GM12878 (cell line): ENCODE measurements around the gene UVRAG. TPM values are rescaled to one million over a fixed set of nuclear protein-coding genes. Genes with fewer than 3 reads are reported as not detected.

Experiments used
- ATAC-seq: fragments of 200-7000 bp; cut with Tn5 transposase; 3 replicates; pipeline ENCODE4 v1.9.1; 2020; ENCODE audit warnings: mild to moderate bottlenecking, moderate library complexity
- BruUV-seq: library from RNA; stranded (reverse); fragments of 400-500 nt; replicated peaks from 2 replicates; lab custom pipeline; 2021; lab: Mats Ljungman, UMichigan
- CTCF ChIA-PET: fragments of 300-600 bp; sonication (Branson Sonifier 250); formaldehyde crosslinking; extraction: SDS; loops from one replicate; lab custom pipeline; 2021; ENCODE audit warnings: inconsistent platforms; lab: Yijun Ruan, JAX
- POLR2A ChIA-PET: fragments of 350-600 bp; formaldehyde crosslinking; extraction: SDS; loops from one replicate; lab custom pipeline; 2021; ENCODE audit warnings: inconsistent platforms; lab: Charles Lee
- RAD21 ChIA-PET: fragments of 300-600 bp; sonication (Branson Sonifier 250); formaldehyde crosslinking; loops from one replicate; lab custom pipeline; 2023; ENCODE audit warnings: antibody characterized with exemption; ENCODE audit not compliant: unreplicated experiment; lab: Charles Lee
- SMC1A ChIA-PET: fragments of 300-600 bp; sonication (Branson Sonifier 250); formaldehyde crosslinking; loops from one replicate; lab custom pipeline; 2023; ENCODE audit not compliant: unreplicated experiment, uncharacterized antibody; lab: Charles Lee
- DNase-seq: peaks from one replicate; pipeline ENCODE4 v3.0.0-alpha.2; 2011; ENCODE audit warnings: low read depth, low spot score
- FAIRE-seq: peaks from 3 replicates; lab custom pipeline; 2011; peaks lifted over from hg19 to GRCh38; lab: Jason Lieb, UNC
- H2AFZ ChIP-seq: 2 replicates; pipeline ENCODE4 v1.6.0; 2011; ENCODE audit warnings: low read depth, low read length, control low read depth; ENCODE audit not compliant: control insufficient read depth
- H3K27ac ChIP-seq: 2 replicates; pipeline ENCODE4 v1.5.1; 2011; ENCODE audit warnings: control low read depth; ENCODE audit not compliant: control insufficient read depth, insufficient read depth
- H3K27me3 ChIP-seq, 2 experiments: replicated peaks in 1 of 2; 2 replicates each; pipeline versions ENCODE4 v1.6.0 to v1.6.1; 2011; ENCODE audit warnings: low read length in 1 of 2; ENCODE audit not compliant: control insufficient read depth in 2 of 2, insufficient read depth in 2 of 2
- H3K36me3 ChIP-seq, 2 experiments: 2 replicates each; pipeline ENCODE4 v1.5.1; 2011; ENCODE audit warnings: low read length in 1 of 2; ENCODE audit not compliant: control insufficient read depth in 2 of 2, insufficient read depth in 2 of 2
- H3K4me1 ChIP-seq: 2 replicates; pipeline ENCODE4 v1.6.1; 2011; ENCODE audit warnings: mild to moderate bottlenecking, low read length, moderate library complexity, mixed read lengths; ENCODE audit not compliant: control insufficient read depth, insufficient read depth
- H3K4me2 ChIP-seq: 2 replicates; pipeline ENCODE4 v1.6.0; 2011; ENCODE audit warnings: control low read depth; ENCODE audit not compliant: control insufficient read depth, insufficient read depth
- H3K4me3 ChIP-seq: fragments of 200-600 bp; sonication (generic); 2 replicates; pipeline ENCODE4 v1.5.1; 2016
- H3K79me2 ChIP-seq: 2 replicates; pipeline ENCODE4 v1.6.0; 2011; ENCODE audit warnings: low read length; ENCODE audit not compliant: control insufficient read depth, insufficient read depth
- H3K9ac ChIP-seq: 2 replicates; pipeline ENCODE4 v1.8.0; 2011; ENCODE audit warnings: low read length, control low read depth, mixed read lengths; ENCODE audit not compliant: control insufficient read depth, insufficient read depth
- H3K9me3 ChIP-seq: replicated peaks from 3 replicates; pipeline ENCODE4 v1.5.1; 2011; ENCODE audit warnings: mild to moderate bottlenecking, low read length; ENCODE audit not compliant: control insufficient read depth, insufficient read depth
- H4K20me1 ChIP-seq: 2 replicates; pipeline ENCODE4 v1.6.0; 2011; ENCODE audit not compliant: control insufficient read depth, insufficient read depth
- NFYA ChIP-seq: IDR thresholded peaks from 2 replicates; pipeline ENCODE4 v1.6.1; 2011; ENCODE audit warnings: low read depth, mild to moderate bottlenecking, low read length, improper control_type of control experiment, borderline replicate concordance
- SUPT20H ChIP-seq: IDR thresholded peaks from 2 replicates; pipeline ENCODE4 v1.6.1; 2011; ENCODE audit warnings: low read depth, mild to moderate bottlenecking, low read length, moderate library complexity, borderline replicate concordance; ENCODE audit not compliant: control insufficient read depth
- ZBED1 ChIP-seq: IDR thresholded peaks from 2 replicates; pipeline ENCODE4 v1.6.1; 2016; ENCODE audit warnings: borderline replicate concordance
- WGBS: methylation state at CpG from one replicate; pipeline ENCODE4 v1.1.6; 2016; ENCODE audit warnings: low lambda C conversion rate; ENCODE audit not compliant: insufficient replicate concordance, insufficient coverage; ENCODE audit errors: missing lambda C conversion rate; 5-methylcytosine and 5-hydroxymethylcytosine counted together
- in situ Hi-C: fragments of 300-500 bp; cut with MboI; formaldehyde crosslinking; loops from 9 replicates; pipeline ENCODE4 v1.14.3; 2018; ENCODE audit warnings: mixed read lengths
- intact Hi-C: fragments of 100-400 bp; cut with micrococcal nuclease; formaldehyde crosslinking; loops from one replicate; pipeline ENCODE4 v1.14.2; 2022; ENCODE audit not compliant: unreplicated experiment
- polyA plus RNA-seq, 11 experiments: library from polyadenylated mRNA; depleted of rRNA in 4 of 11; unstranded in 6 of 11; stranded (reverse) in 5 of 11; fragments of >200 nt; fragmentation: Nextera tagmentation in 4 of 11; fragmentation: Illumina TruSeq in 1 of 11; extraction: Ambion mirVana in 4 of 11; extraction: Trizol in 1 of 11; gene quantifications; 1 replicate in 1 of 11; 2 replicates in 10 of 11; pipeline versions ENCODE4 v1.2.1 to v1.2.3, GENCODE V29; 2011 to 2016; ENCODE audit warnings: inconsistent platforms in 2 of 11, missing spikeins in 2 of 11, low read depth in 1 of 11
- total RNA-seq, 4 experiments: library from RNA; depleted of rRNA in 3 of 4; stranded (reverse); fragments of >200 nt in 3 of 4; fragmentation: Illumina TruSeq in 1 of 4; extraction: Trizol in 1 of 4; gene quantifications; 2 replicates each; pipeline versions ENCODE4 v1.2.1 to v1.2.3, GENCODE V29; 2013 to 2021
- TF ChIP-seq, protein P1 (sequence below): fragments of 450-650 bp; formaldehyde crosslinking; IDR thresholded peaks from 2 replicates; pipeline ENCODE4 v1.4.0; 2020; ENCODE audit warnings: mild to moderate bottlenecking, moderate library complexity
- TF ChIP-seq, protein P2 (sequence below): IDR thresholded peaks from 2 replicates; pipeline ENCODE4 v1.6.1; 2012; ENCODE audit warnings: low read depth, low read length, improper control_type of control experiment
- TF ChIP-seq, protein P3 (sequence below): fragments of 450-650 bp; IDR thresholded peaks from 2 replicates; pipeline ENCODE4 v1.6.1; 2017; ENCODE audit warnings: mild to moderate bottlenecking

UVRAG gene
- total and polyA plus RNA-seq, 10 of the 15 experiments (the other 5 are each of a cell fraction or from before 2014, with no cell fraction given): 7.0 to 43.4 (median 37.0) TPM

DNA sequence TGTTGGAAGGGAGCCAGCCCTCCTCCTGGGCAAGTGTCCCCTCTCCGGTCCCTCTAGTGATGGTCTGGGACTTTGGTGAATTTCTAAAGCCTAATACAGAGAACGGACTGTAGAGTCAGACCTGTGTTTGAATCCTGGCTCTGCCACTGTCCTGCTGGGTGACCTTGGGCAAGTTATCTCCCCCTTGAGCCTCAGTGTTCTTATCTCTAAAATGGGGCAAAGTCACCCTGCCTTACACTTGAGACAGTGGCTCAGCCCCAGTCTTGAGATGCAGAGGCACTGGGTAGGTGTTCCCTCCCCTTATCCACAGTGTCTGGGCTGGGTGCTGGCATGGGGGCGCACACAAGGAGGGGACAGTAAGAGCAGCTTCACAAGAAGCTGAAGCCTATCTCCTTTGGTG lies 25.5 kb upstream of the UVRAG start (continued):
- TF ChIP-seq, protein P1, sequence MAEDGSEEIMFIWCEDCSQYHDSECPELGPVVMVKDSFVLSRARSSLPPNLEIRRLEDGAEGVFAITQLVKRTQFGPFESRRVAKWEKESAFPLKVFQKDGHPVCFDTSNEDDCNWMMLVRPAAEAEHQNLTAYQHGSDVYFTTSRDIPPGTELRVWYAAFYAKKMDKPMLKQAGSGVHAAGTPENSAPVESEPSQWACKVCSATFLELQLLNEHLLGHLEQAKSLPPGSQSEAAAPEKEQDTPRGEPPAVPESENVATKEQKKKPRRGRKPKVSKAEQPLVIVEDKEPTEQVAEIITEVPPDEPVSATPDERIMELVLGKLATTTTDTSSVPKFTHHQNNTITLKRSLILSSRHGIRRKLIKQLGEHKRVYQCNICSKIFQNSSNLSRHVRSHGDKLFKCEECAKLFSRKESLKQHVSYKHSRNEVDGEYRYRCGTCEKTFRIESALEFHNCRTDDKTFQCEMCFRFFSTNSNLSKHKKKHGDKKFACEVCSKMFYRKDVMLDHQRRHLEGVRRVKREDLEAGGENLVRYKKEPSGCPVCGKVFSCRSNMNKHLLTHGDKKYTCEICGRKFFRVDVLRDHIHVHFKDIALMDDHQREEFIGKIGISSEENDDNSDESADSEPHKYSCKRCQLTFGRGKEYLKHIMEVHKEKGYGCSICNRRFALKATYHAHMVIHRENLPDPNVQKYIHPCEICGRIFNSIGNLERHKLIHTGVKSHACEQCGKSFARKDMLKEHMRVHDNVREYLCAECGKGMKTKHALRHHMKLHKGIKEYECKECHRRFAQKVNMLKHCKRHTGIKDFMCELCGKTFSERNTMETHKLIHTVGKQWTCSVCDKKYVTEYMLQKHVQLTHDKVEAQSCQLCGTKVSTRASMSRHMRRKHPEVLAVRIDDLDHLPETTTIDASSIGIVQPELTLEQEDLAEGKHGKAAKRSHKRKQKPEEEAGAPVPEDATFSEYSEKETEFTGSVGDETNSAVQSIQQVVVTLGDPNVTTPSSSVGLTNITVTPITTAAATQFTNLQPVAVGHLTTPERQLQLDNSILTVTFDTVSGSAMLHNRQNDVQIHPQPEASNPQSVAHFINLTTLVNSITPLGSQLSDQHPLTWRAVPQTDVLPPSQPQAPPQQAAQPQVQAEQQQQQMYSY (CRISPR knock-in tag): no peak
- TF ChIP-seq ZBED1: no peak

DNA sequence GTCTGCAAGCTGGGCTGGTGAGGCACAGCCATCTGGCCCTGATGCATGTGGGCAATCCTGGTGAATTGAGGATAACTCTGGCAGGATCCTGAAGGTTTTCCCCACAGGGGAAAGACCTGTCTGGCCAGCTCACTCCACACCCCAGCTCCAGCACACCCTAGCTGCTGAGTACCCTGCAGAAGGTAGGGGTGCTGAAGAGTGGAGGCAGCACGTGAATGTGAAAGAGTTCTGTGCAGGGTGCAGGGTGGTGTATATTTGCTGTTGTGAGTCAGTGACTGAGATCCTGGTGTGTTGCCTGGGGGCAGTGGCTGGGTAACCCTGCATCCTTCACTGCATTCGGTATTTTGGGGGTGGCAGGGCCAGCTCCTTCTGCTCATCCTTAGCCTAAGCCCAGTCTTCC lies 24.0 kb upstream of the UVRAG start:
- no peak overlapping the region for H3K4me3 ChIP-seq
- ChIA-PET SMC1A (no interaction called here), CTCF (interaction anchor here (0.6 to 3.1 kb wide), 4 partner anchors 11 to 68 kb away, joined by 3 to 11 read pairs (median 4); no protein-coding TSS in a partner anchor), RAD21 (no interaction called here), POLR2A (no interaction called here)
- H3K79me2 ChIP-seq: no peaks in the 10 kb centered on the region
- in situ Hi-C loops: no loop called here
- WGBS: 56% methylated on average over 2 of the region's 2 CpGs
- H4K20me1 ChIP-seq: no peaks in the 10 kb centered on the region
- H2AFZ ChIP-seq: no peak overlapping the region
- no peak overlapping the region for H3K9ac ChIP-seq
- H3K4me1 ChIP-seq: no peaks in the 10 kb centered on the region
- no peaks in the 10 kb centered on the region for H3K27me3 ChIP-seq
- no TSS peak for BruUV-seq
- ATAC-seq (no peak), FAIRE-seq (no peak), DNase-seq (no peak)
- H3K9me3 ChIP-seq: no peaks in the 10 kb centered on the region
- intact Hi-C loops: no loop called here
- peaks cover 0 to 1% of the 10 kb centered on the region in 2 experiments; a peak in 2 of 4 replicates for H3K36me3 ChIP-seq
- no peak overlapping the region for H3K27ac ChIP-seq
- H3K4me2 ChIP-seq: no peak overlapping the region
- TF ChIP-seq SUPT20H (no peak), NFYA (no peak)
- TF ChIP-seq, protein P2, sequence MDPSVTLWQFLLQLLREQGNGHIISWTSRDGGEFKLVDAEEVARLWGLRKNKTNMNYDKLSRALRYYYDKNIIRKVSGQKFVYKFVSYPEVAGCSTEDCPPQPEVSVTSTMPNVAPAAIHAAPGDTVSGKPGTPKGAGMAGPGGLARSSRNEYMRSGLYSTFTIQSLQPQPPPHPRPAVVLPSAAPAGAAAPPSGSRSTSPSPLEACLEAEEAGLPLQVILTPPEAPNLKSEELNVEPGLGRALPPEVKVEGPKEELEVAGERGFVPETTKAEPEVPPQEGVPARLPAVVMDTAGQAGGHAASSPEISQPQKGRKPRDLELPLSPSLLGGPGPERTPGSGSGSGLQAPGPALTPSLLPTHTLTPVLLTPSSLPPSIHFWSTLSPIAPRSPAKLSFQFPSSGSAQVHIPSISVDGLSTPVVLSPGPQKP: no peak
- TF ChIP-seq, protein P3, sequence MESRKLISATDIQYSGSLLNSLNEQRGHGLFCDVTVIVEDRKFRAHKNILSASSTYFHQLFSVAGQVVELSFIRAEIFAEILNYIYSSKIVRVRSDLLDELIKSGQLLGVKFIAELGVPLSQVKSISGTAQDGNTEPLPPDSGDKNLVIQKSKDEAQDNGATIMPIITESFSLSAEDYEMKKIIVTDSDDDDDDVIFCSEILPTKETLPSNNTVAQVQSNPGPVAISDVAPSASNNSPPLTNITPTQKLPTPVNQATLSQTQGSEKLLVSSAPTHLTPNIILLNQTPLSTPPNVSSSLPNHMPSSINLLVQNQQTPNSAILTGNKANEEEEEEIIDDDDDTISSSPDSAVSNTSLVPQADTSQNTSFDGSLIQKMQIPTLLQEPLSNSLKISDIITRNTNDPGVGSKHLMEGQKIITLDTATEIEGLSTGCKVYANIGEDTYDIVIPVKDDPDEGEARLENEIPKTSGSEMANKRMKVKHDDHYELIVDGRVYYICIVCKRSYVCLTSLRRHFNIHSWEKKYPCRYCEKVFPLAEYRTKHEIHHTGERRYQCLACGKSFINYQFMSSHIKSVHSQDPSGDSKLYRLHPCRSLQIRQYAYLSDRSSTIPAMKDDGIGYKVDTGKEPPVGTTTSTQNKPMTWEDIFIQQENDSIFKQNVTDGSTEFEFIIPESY: no peak
